ENCODE results near the gene KXD1. TPM values are rescaled to one million over a fixed set of nuclear protein-coding genes. Genes with fewer than 3 reads are reported as not detected.

KXD1 gene
- total RNA-seq, 4 donors from 2014 or later = 72.4 to 107 (median 89.4) TPM

Other genes starting within 250 kb of the KXD1 start
- gene LSM4, start 234.8 kb upstream of the KXD1 start, total RNA-seq = 100 to 1,000 TPM in 2 of 4 donors, 10 to 100 TPM in 2; 53.1 to 115 (median 103) TPM
- 1 to 10 TPM; 4.6 to 8.0 (median 7.6) TPM for gene PGPEP1, start 217.3 kb upstream of the KXD1 start, total RNA-seq
- under 1 TPM in 3 of 4 donors, not detected in 1; 0.57 to 0.89 (median 0.86) TPM for gene GDF15, start 171.7 kb upstream of the KXD1 start, total RNA-seq
- under 1 TPM in 3 of 4 donors, not detected in 1; 0.59 to 0.79 (median 0.73) TPM for gene LRRC25, start 160.2 kb upstream of the KXD1 start, total RNA-seq
- 10 to 100 TPM; 18.1 to 30.5 (median 27.4) TPM for gene SSBP4, start 138.5 kb upstream of the KXD1 start, total RNA-seq
- 10 to 100 TPM in 3 of 4 donors, 1 to 10 TPM in 1; 7.9 to 27.6 (median 21.0) TPM for gene ISYNA1, start 119.7 kb upstream of the KXD1 start, total RNA-seq
- gene ELL, start 35.8 kb upstream of the KXD1 start, total RNA-seq = 10 to 100 TPM; 27.0 to 59.5 (median 36.9) TPM
- gene FKBP8, start 14.3 kb upstream of the KXD1 start, total RNA-seq = 100 to 1,000 TPM; 194 to 217 (median 203) TPM
- 1,000 to 10,000 TPM in 1 of 4 donors, 100 to 1,000 TPM in 3; 405 to 1,087 (median 865) TPM for gene UBA52, start 14.0 kb downstream of the KXD1 start, total RNA-seq
- 10 to 100 TPM; 77.0 to 86.7 (median 82.6) TPM for gene REX1BD, start 30.9 kb downstream of the KXD1 start, total RNA-seq
- 10 to 100 TPM; 21.2 to 65.5 (median 47.9) TPM for gene CRLF1, start 48.9 kb downstream of the KXD1 start, total RNA-seq
- 1 to 10 TPM in 2 of 4 donors, under 1 TPM in 2; 0.49 to 1.4 (median 0.97) TPM for gene TMEM59L, start 55.0 kb downstream of the KXD1 start, total RNA-seq
- gene KLHL26, start 79.2 kb downstream of the KXD1 start, total RNA-seq = 10 to 100 TPM in 2 of 4 donors, 1 to 10 TPM in 2; 6.9 to 26.5 (median 11.5) TPM
- 1 to 10 TPM; 4.1 to 6.3 (median 4.7) TPM for gene CRTC1, start 125.8 kb downstream of the KXD1 start, total RNA-seq
- 1 to 10 TPM; 5.1 to 9.1 (median 6.9) TPM for gene COMP, start 233.4 kb downstream of the KXD1 start, total RNA-seq